Loucy (cell line): ENCODE data around the gene CMTR1.

Source experiments
- H2AFZ ChIP-seq: fragments of 200-600 bp; sonication (generic); 2 replicates; pipeline ENCODE4 v1.6.0; 2016; ENCODE audit warnings: antibody characterized with exemption, mild to moderate bottlenecking, low read length, moderate library complexity
- H3F3A ChIP-seq: fragments of 200-600 bp; 2 replicates; pipeline ENCODE4 v1.6.0; 2016; ENCODE audit warnings: antibody characterized with exemption, low read depth, mild to moderate bottlenecking
- H3K27me3 ChIP-seq: fragments of 200-600 bp; sonication (generic); 2 replicates; pipeline ENCODE4 v1.6.1; 2014; ENCODE audit warnings: low read length, mild to moderate bottlenecking; ENCODE audit not compliant: insufficient read depth, poor library complexity, severe bottlenecking
- H3K36me3 ChIP-seq: fragments of 200-600 bp; sonication (generic); 2 replicates; pipeline ENCODE4 v1.6.1; 2016; ENCODE audit warnings: low read length; ENCODE audit not compliant: insufficient read depth
- H3K4me1 ChIP-seq: fragments of 200-600 bp; sonication (generic); 2 replicates; pipeline ENCODE4 v1.5.1; 2014; ENCODE audit warnings: low read length, mild to moderate bottlenecking; ENCODE audit not compliant: insufficient read depth, poor library complexity, severe bottlenecking
- H3K4me2 ChIP-seq: fragments of 200-600 bp; sonication (generic); 2 replicates; pipeline ENCODE4 v1.6.0; 2014; ENCODE audit warnings: antibody characterized with exemption, low read length, low read depth, mild to moderate bottlenecking; ENCODE audit not compliant: poor library complexity, severe bottlenecking
- H3K4me3 ChIP-seq: fragments of 200-600 bp; sonication (generic); 2 replicates; pipeline ENCODE4 v1.5.1; 2014; ENCODE audit warnings: low read length, mild to moderate bottlenecking, mixed read lengths; ENCODE audit not compliant: poor library complexity, severe bottlenecking
- H3K79me2 ChIP-seq: fragments of 200-600 bp; sonication (generic); 2 replicates; pipeline ENCODE4 v1.6.1; 2014; ENCODE audit warnings: low read length; ENCODE audit not compliant: insufficient read depth
- H3K9ac ChIP-seq: fragments of 200-600 bp; sonication (generic); 2 replicates; pipeline ENCODE4 v1.6.0; 2014; ENCODE audit warnings: mild to moderate bottlenecking, low read depth, low read length, moderate library complexity; ENCODE audit not compliant: poor library complexity, severe bottlenecking
- H3K9me2 ChIP-seq: fragments of 200-600 bp; sonication (generic); replicated peaks from 2 replicates; pipeline ENCODE4 v1.6.1; 2016; ENCODE audit warnings: low read depth, low read length, mixed read lengths
- H3K9me3 ChIP-seq: fragments of 200-600 bp; sonication (generic); 2 replicates; pipeline ENCODE4 v1.6.1; 2014; ENCODE audit warnings: mild to moderate bottlenecking, antibody characterized with exemption, low read length, low read depth; ENCODE audit not compliant: insufficient read depth
- H4K20me1 ChIP-seq: fragments of 200-600 bp; sonication (generic); 2 replicates; pipeline ENCODE4 v1.6.0; 2014; ENCODE audit warnings: antibody characterized with exemption, low read length, mild to moderate bottlenecking; ENCODE audit not compliant: insufficient read depth, poor library complexity, severe bottlenecking
- CTCF ChIP-seq: fragments of 200-600 bp; sonication (generic); conservative IDR thresholded peaks from 2 replicates; pipeline ENCODE4 v1.5.1; 2014; ENCODE audit warnings: mild to moderate bottlenecking, antibody characterized with exemption, low read length
- EZH2phosphoT487 ChIP-seq: fragments of 200-600 bp; IDR thresholded peaks from 2 replicates; pipeline ENCODE4 v1.6.1; 2018; ENCODE audit warnings: antibody characterized with exemption, mild to moderate bottlenecking, moderate library complexity, borderline replicate concordance

The CMTR1 gene

GRCh38 chr6:37391120-37391519 is 41.9 kb upstream of the CMTR1 start:
- H3K9me2 ChIP-seq = no peaks in the 10 kb centered on the region
- H3F3A ChIP-seq = no peaks in the 10 kb centered on the region
- H3K36me3 ChIP-seq = peaks cover 32% of the 10 kb centered on the region; the same call in 1 of the 2 replicates
- no peak overlapping the region for H3K4me2 ChIP-seq
- no peaks in the 10 kb centered on the region for H3K4me1 ChIP-seq
- H3K27me3 ChIP-seq = no peaks in the 10 kb centered on the region
- H3K79me2 ChIP-seq = no peaks in the 10 kb centered on the region
- TF ChIP-seq CTCF (no peak), EZH2phosphoT487 (no peak)
- no peak overlapping the region for H3K9ac ChIP-seq
- H3K9me3 ChIP-seq = no peaks in the 10 kb centered on the region
- no peaks in the 10 kb centered on the region for H4K20me1 ChIP-seq
- no peak overlapping the region for H3K4me3 ChIP-seq
- H2AFZ ChIP-seq = no peak overlapping the region

- H3K36me3 ChIP-seq = peaks cover 32% of the 10 kb centered on the region; the same call in 1 of the 2 replicates
Observed at GRCh38 chr6:37392821-37393220, 40.2 kb upstream of the CMTR1 start.

DNA sequence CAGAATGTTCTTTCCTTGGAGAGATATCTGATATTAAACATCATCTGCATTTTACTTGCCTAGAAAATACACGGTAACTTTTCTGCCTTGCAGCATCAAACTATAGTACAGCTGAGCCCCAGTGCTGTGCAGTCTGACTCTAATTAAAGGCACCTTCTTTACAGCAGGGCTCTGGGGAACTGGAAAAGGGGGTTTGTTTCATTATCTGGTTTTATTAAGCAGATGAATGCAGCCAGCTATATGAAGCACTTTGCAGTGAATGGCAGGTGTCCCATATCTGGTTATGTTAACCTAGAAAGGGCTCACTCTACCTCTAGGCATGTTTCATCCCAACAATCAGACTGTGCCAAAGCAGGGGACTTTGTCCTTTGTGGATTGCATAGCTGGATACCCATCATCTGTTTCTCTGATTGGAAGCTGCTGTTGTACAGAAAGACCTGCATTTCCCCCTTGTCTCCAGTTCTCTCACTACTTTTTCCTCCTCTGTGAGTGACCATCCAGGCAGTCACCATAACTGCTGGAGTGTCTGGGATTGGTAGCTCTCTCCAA is 39.6 kb upstream of the CMTR1 start:
- H3K4me1 ChIP-seq = no peaks in the 10 kb centered on the region
- H3K79me2 ChIP-seq = no peaks in the 10 kb centered on the region
- no peak overlapping the region for H2AFZ ChIP-seq
- no peaks in the 10 kb centered on the region for H3K27me3 ChIP-seq
- H3F3A ChIP-seq = no peaks in the 10 kb centered on the region
- H3K9me2 ChIP-seq = no peaks in the 10 kb centered on the region
- H3K9ac ChIP-seq = no peak overlapping the region
- TF ChIP-seq CTCF (no peak), EZH2phosphoT487 (no peak)
- H3K4me3 ChIP-seq = no peak overlapping the region
- no peak overlapping the region for H3K4me2 ChIP-seq
- no peaks in the 10 kb centered on the region for H3K9me3 ChIP-seq
- H4K20me1 ChIP-seq = no peaks in the 10 kb centered on the region
- H3K36me3 ChIP-seq = peaks cover 27% of the 10 kb centered on the region; the same call in 1 of the 2 replicates

More at GRCh38 chr6:37392821-37393220, 40.2 kb upstream of the CMTR1 start:
- H3K4me3 ChIP-seq = no peak overlapping the region
- no peaks in the 10 kb centered on the region for H3K27me3 ChIP-seq
- no peaks in the 10 kb centered on the region for H3K9me2 ChIP-seq
- no peaks in the 10 kb centered on the region for H3F3A ChIP-seq
- no peak overlapping the region for H3K9ac ChIP-seq
- H3K9me3 ChIP-seq = no peaks in the 10 kb centered on the region
- H4K20me1 ChIP-seq = no peaks in the 10 kb centered on the region
- no peaks in the 10 kb centered on the region for H3K4me1 ChIP-seq
- no peak for TF ChIP-seq CTCF
- no peak for TF ChIP-seq EZH2phosphoT487
- no peak overlapping the region for H2AFZ ChIP-seq
- no peaks in the 10 kb centered on the region for H3K79me2 ChIP-seq
- no peak overlapping the region for H3K4me2 ChIP-seq
